ENCODE measurements around the gene PSMD9. TPM values are rescaled to one million over a fixed set of nuclear protein-coding genes. Genes with fewer than 3 reads are reported as not detected.
A peak's percentile ranks its signal among the peaks of the same experiment; 100 is the strongest.

The PSMD9 gene
- total and polyA plus RNA-seq, 2 experiments from 2014 or later = 106 to 114 TPM

GRCh38 chr12:121871467-121871866, 17.1 kb upstream of the PSMD9 start:
- no peak overlapping the region for H2AFZ ChIP-seq
- H3K4me3 ChIP-seq = no peak overlapping the region
- 85% methylated on average over 3 of the region's 3 CpGs for WGBS (ENCODE audit: low lambda C conversion rate, missing lambda C conversion rate)
- H3K4me1 ChIP-seq (ENCODE audit: insufficient read depth) = peaks cover 7% of the 10 kb centered on the region
- no peaks in the 10 kb centered on the region for H3K9me3 ChIP-seq (ENCODE audit: low read depth)
- no peak overlapping the region for H3K4me2 ChIP-seq
- TF ChIP-seq EZH2 (IDR thresholded peaks at IDR 0.05; ENCODE audit: borderline replicate concordance) (no peak), EZH2phosphoT487 (IDR thresholded peaks at IDR 0.05; ENCODE audit: low read depth, severe bottlenecking, unreplicated experiment) (no peak), CTCF (IDR thresholded peaks at IDR 0.05; ENCODE audit: poor library complexity) (no peak)
- H3K27me3 ChIP-seq = no peaks in the 10 kb centered on the region
- no peaks in the 10 kb centered on the region for H3K36me3 ChIP-seq (replicated peaks; ENCODE audit: insufficient read depth, low read depth)
- H3K9me2 ChIP-seq (replicated peaks; ENCODE audit: insufficient read depth) = no peaks in the 10 kb centered on the region
- no peak for DNase-seq (ENCODE audit: low spot score)
- H3K79me2 ChIP-seq = no peaks in the 10 kb centered on the region
- no peak overlapping the region for H3K27ac ChIP-seq
- H4K20me1 ChIP-seq (ENCODE audit: insufficient read depth, poor library complexity, severe bottlenecking) = no peaks in the 10 kb centered on the region

GRCh38 chr12:121872546-121873215, 15.9 kb upstream of the PSMD9 start:
- DNase-seq (ENCODE audit: low spot score) = peak; percentile 86
- WGBS (ENCODE audit: low lambda C conversion rate, missing lambda C conversion rate) = 50% methylated on average over 5 of the region's 5 CpGs

DNA sequence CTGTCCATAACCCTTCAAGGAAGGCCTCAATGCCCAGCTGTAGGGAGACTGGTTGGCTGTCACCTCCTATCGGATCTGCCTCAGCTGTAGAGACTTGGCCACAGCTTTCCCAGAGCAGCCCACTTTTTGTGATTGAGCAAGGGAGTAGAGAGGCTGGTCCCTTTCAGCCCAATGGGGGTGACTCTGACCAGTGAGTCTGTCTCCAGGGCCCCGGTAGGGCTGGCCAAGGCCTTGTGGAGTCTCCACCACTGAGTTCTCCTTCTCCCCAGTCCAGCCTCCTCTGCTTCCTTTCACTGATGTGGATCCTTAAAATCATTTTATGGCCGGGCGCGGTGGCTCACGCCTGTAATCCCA, 15.4 kb upstream of the PSMD9 start:
- Histone ChIP-seq H4K20me1 (ENCODE audit: insufficient read depth, poor library complexity, severe bottlenecking) (no peaks in the 10 kb centered on the region), H2AFZ (no peak overlapping the region), H3K36me3 (replicated peaks; ENCODE audit: insufficient read depth, low read depth) (no peaks in the 10 kb centered on the region), H3K9me3 (ENCODE audit: low read depth) (no peaks in the 10 kb centered on the region), H3K27me3 (no peaks in the 10 kb centered on the region), H3K4me2 (no peak overlapping the region), H3K27ac (peak overlapping the region; percentile 74), H3K79me2 (no peaks in the 10 kb centered on the region), H3K4me3 (no peak overlapping the region), H3K9me2 (replicated peaks; ENCODE audit: insufficient read depth) (no peaks in the 10 kb centered on the region), H3K4me1 (ENCODE audit: insufficient read depth) (peaks cover 7% of the 10 kb centered on the region)
- no peak for TF ChIP-seq CTCF (IDR thresholded peaks at IDR 0.05; ENCODE audit: poor library complexity)
- no peak for TF ChIP-seq EZH2phosphoT487 (IDR thresholded peaks at IDR 0.05; ENCODE audit: low read depth, severe bottlenecking, unreplicated experiment)
- TF ChIP-seq EZH2 (IDR thresholded peaks at IDR 0.05; ENCODE audit: borderline replicate concordance) = no peak
- 92% methylated on average over 6 of the region's 6 CpGs for WGBS (ENCODE audit: low lambda C conversion rate, missing lambda C conversion rate)
- DNase-seq (ENCODE audit: low spot score) = no peak

More at GRCh38 chr12:121872546-121873215, 15.9 kb upstream of the PSMD9 start:
- TF ChIP-seq CTCF (IDR thresholded peaks at IDR 0.05; ENCODE audit: poor library complexity) = no peak
- no peak for TF ChIP-seq EZH2phosphoT487 (IDR thresholded peaks at IDR 0.05; ENCODE audit: low read depth, severe bottlenecking, unreplicated experiment)
- no peak for TF ChIP-seq EZH2 (IDR thresholded peaks at IDR 0.05; ENCODE audit: borderline replicate concordance)
- Histone ChIP-seq H3K27me3 (no peaks in the 10 kb centered on the region), H3K27ac (peak overlapping the region; percentile 74), H3K9me3 (ENCODE audit: low read depth) (no peaks in the 10 kb centered on the region), H4K20me1 (ENCODE audit: insufficient read depth, poor library complexity, severe bottlenecking) (no peaks in the 10 kb centered on the region), H3K4me2 (no peak overlapping the region), H3K4me3 (no peak overlapping the region), H2AFZ (no peak overlapping the region), H3K79me2 (no peaks in the 10 kb centered on the region), H3K36me3 (replicated peaks; ENCODE audit: insufficient read depth, low read depth) (no peaks in the 10 kb centered on the region), H3K9me2 (replicated peaks; ENCODE audit: insufficient read depth) (no peaks in the 10 kb centered on the region), H3K4me1 (ENCODE audit: insufficient read depth) (peaks cover 7% of the 10 kb centered on the region)

Data from hepatocyte (in vitro differentiated cells).